Fibroblast of pulmonary artery (primary cell): ENCODE results near the gene IPO9.

Experiments
- DNase-seq: peaks from one replicate; pipeline ENCODE4 v3.0.0-alpha.2; 2010; ENCODE audit warnings: low read depth
- H3K4me3 ChIP-seq: replicated peaks from 2 replicates; pipeline ENCODE4 v1.5.1; 2011; ENCODE audit warnings: low read depth, mild to moderate bottlenecking, control low read depth, low read length, moderate library complexity
- CTCF ChIP-seq: IDR thresholded peaks from 2 replicates; pipeline ENCODE4 v1.5.1; 2011; ENCODE audit warnings: mild to moderate bottlenecking, control low read depth, low read length, inconsistent platforms; ENCODE audit errors: missing control alignments

The IPO9 gene

GRCh38 chr1:201925981-201926645 lies 97.2 kb downstream of the IPO9 start:
- DNase-seq: no peak
- H3K4me3 ChIP-seq: no peak overlapping the region
- no peak for TF ChIP-seq CTCF

- no peak overlapping the region for H3K4me3 ChIP-seq
- TF ChIP-seq CTCF: no peak
- no peak for DNase-seq
Measured at GRCh38 chr1:201928266-201928665, 99.3 kb downstream of the IPO9 start.

GRCh38 chr1:201930137-201930536 lies 101.2 kb downstream of the IPO9 start:
- DNase-seq: no peak
- H3K4me3 ChIP-seq: no peak overlapping the region
- no peak for TF ChIP-seq CTCF

- no peak for TF ChIP-seq CTCF
- DNase-seq: no peak
- no peak overlapping the region for H3K4me3 ChIP-seq
Measured at GRCh38 chr1:201930803-201931202, 101.8 kb downstream of the IPO9 start.
